ENCODE results near the gene TNC.
"Not testable (repeated sequence)": the region's sequence is repeated elsewhere in the genome, so short reads cannot be mapped to it uniquely, and the experiment has no call there.

Gene TNC

GRCh38 chr9:115134941-115135340, 17.0 kb upstream of the TNC start:
- DNase-seq (ENCODE audit: low read depth) = peak; percentile 76

- peak; percentile 92 for DNase-seq (ENCODE audit: low read depth)
Observed at GRCh38 chr9:115133649-115134048, 15.7 kb upstream of the TNC start.

GRCh38 chr9:115132648-115133047, 14.7 kb upstream of the TNC start:
- DNase-seq (ENCODE audit: low read depth) = no peak

GRCh38 chr9:115130176-115130575, 12.2 kb upstream of the TNC start:
- DNase-seq (ENCODE audit: low read depth) = no peak

- DNase-seq (ENCODE audit: low read depth) = not testable (repeated sequence)
Observed at GRCh38 chr9:115128726-115129125, 10.8 kb upstream of the TNC start.

GRCh38 chr9:115127191-115127817, 9.3 kb upstream of the TNC start:
- peak; percentile 52 for DNase-seq (ENCODE audit: low read depth)

GRCh38 chr9:115126404-115126803, 8.4 kb upstream of the TNC start:
- peak; percentile 41 for DNase-seq (ENCODE audit: low read depth)

GRCh38 chr9:115122937-115123336, 5.0 kb upstream of the TNC start:
- DNase-seq (ENCODE audit: low read depth) = no peak

GRCh38 chr9:115121181-115121580, 3.2 kb upstream of the TNC start:
- no peak for DNase-seq (ENCODE audit: low read depth)

GRCh38 chr9:115118879-115119218, 892 bp upstream of the TNC start:
- peak; percentile 96 for DNase-seq (ENCODE audit: low read depth)

GRCh38 chr9:115116421-115117284, 1.3 kb downstream of the TNC start:
- no peak for DNase-seq (ENCODE audit: low read depth)

- DNase-seq (ENCODE audit: low read depth) = peak; percentile 86
Observed at GRCh38 chr9:115115924-115116323, 2.0 kb downstream of the TNC start.

GRCh38 chr9:115115117-115115880, 2.7 kb downstream of the TNC start:
- peak; percentile 85 for DNase-seq (ENCODE audit: low read depth)

- DNase-seq (ENCODE audit: low read depth) = no peak
Observed at GRCh38 chr9:115114546-115114945, 3.4 kb downstream of the TNC start.

GRCh38 chr9:115114084-115114483, 3.9 kb downstream of the TNC start:
- no peak for DNase-seq (ENCODE audit: low read depth)

GRCh38 chr9:115111874-115112273, 6.1 kb downstream of the TNC start:
- DNase-seq (ENCODE audit: low read depth) = no peak

- DNase-seq (ENCODE audit: low read depth) = peak; percentile 90
Observed at GRCh38 chr9:115109486-115109885, 8.5 kb downstream of the TNC start.

- peak; percentile 56 for DNase-seq (ENCODE audit: low read depth)
Observed at GRCh38 chr9:115107701-115108100, 10.3 kb downstream of the TNC start.

- DNase-seq (ENCODE audit: low read depth) = peak; percentile 64
Observed at GRCh38 chr9:115106642-115107041, 11.3 kb downstream of the TNC start.

GRCh38 chr9:115106001-115106400, 12.0 kb downstream of the TNC start:
- DNase-seq (ENCODE audit: low read depth) = no peak

GRCh38 chr9:115104908-115105307, 13.0 kb downstream of the TNC start:
- DNase-seq (ENCODE audit: low read depth) = peak; percentile 89

- DNase-seq (ENCODE audit: low read depth) = no peak
Observed at GRCh38 chr9:115103746-115104477, 14.0 kb downstream of the TNC start.
